Aorta (tissue), 5 donors: Measurements from ENCODE around the gene OTC. TPM values are rescaled to one million over a fixed set of nuclear protein-coding genes. Genes with fewer than 3 reads are reported as not detected.

Experiments used
- ATAC-seq: fragments of 200-7000 bp; cut with Tn5 transposase; one replicate; pipeline ENCODE4 v1.9.1; 2022; ENCODE audit warnings: moderate library complexity; ENCODE audit not compliant: low FRiP score
- DNase-seq, 2 donors: peaks; one replicate each; pipeline ENCODE4 v3.0.0-alpha.2; 2020
- H3K27ac ChIP-seq, 2 donors: one replicate each; pipeline ENCODE4 v1.5.1; 2013; ENCODE audit warnings: low read length in 2 of 2, mild to moderate bottlenecking in 2 of 2, moderate library complexity in 2 of 2, control low read depth in 1 of 2, inconsistent platforms in 1 of 2, low read depth in 1 of 2
- H3K27me3 ChIP-seq, 2 donors: one replicate each; pipeline ENCODE4 v1.6.1; 2013; ENCODE audit warnings: control low read depth in 1 of 2, low read length in 1 of 2, mild to moderate bottlenecking in 1 of 2, moderate library complexity in 1 of 2; ENCODE audit not compliant: insufficient read depth in 2 of 2, control insufficient read depth in 1 of 2
- H3K36me3 ChIP-seq, 2 donors: one replicate each; pipeline ENCODE4 v1.6.1; 2013; ENCODE audit warnings: control low read depth in 1 of 2, low read length in 1 of 2, mild to moderate bottlenecking in 1 of 2; ENCODE audit not compliant: insufficient read depth in 2 of 2, control insufficient read depth in 1 of 2
- H3K4me1 ChIP-seq, 2 donors: one replicate each; pipeline ENCODE4 v1.6.1; 2013; ENCODE audit warnings: low read length in 2 of 2, control low read depth in 1 of 2, mild to moderate bottlenecking in 1 of 2, moderate library complexity in 1 of 2; ENCODE audit not compliant: insufficient read depth in 2 of 2, control insufficient read depth in 1 of 2
- H3K4me3 ChIP-seq, 2 donors: one replicate each; pipeline ENCODE4 v1.5.1; 2013; ENCODE audit warnings: low read length in 2 of 2, control low read depth in 1 of 2, mild to moderate bottlenecking in 1 of 2
- H3K9me3 ChIP-seq: one replicate; pipeline ENCODE4 v1.6.1; 2013; ENCODE audit warnings: mild to moderate bottlenecking, low read length; ENCODE audit not compliant: control insufficient read depth
- WGBS, 2 donors: extraction: QIAGEN DNeasy Blood & Tissue Kit; methylation state at CpG; one replicate each; pipeline ENCODE4 v1.1.7; 2013; 5-methylcytosine and 5-hydroxymethylcytosine counted together
- intact Hi-C, 2 donors: fragments of 100-400 bp; cut with DNase I; formaldehyde crosslinking; loops; one replicate each; pipeline versions ENCODE4 v1.14.2 to v1.15.0; 2022
- polyA plus RNA-seq, 2 donors: library from polyadenylated mRNA; stranded (reverse); fragments of 200-250 nt; gene quantifications; one replicate each; pipeline ENCODE4 v1.2.3, GENCODE V29; 2013
- total RNA-seq, 2 donors: library from RNA; stranded (reverse); fragmentation: NEBNext Ultra II Directional; extraction: Animal tissue kit (Norgen Biotek cat#: 25700); gene quantifications; one replicate each; pipeline ENCODE4 v1.2.1, GENCODE V29; 2021
- donor health status: healthy with polysubstance abuse.
- donor health status: Bipolar disorder and iron deficiency.
- donor health status: DM: no; HTN: no; CAD: no.
- donor health status: DM: no; HTN: no; CAD: no.
- donor health status: DM: yes; HTN: yes; CAD: no.

Gene OTC
- total and polyA plus RNA-seq, 4 donors: 0.23 to 29.6 (median 2.4) TPM

DNA sequence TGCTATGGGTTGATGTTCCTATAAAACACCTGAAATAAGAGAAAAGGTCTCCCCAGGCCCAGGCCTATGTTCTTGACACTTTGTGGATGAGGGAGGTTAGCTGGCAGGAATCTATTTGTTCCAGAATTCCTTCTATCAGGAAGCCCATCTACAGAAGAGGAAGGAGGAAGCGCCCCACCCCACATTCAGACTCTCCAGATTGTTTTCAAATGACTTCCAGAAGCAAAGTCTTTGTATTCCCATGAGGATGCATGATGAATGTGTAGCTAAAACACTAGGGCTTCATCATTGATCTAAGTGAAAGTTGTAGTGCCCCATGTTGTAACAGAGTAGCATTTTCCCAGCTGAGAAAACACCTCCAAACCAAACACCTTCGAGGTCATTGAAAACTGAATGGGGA is 16.4 kb downstream of the OTC start:
- intact Hi-C loops: no loop called here
- ATAC-seq: no peak
- no peaks in the 10 kb centered on the region for H3K9me3 ChIP-seq
- no peaks in the 10 kb centered on the region for H3K4me1 ChIP-seq
- no peaks in the 10 kb centered on the region for H3K36me3 ChIP-seq
- H3K4me3 ChIP-seq: no peak overlapping the region
- no peak for DNase-seq
- no peaks in the 10 kb centered on the region for H3K27me3 ChIP-seq
- WGBS, 2 donors: 45 to 76% methylated on average over 2 of the region's 2 CpGs
- no peak overlapping the region for H3K27ac ChIP-seq

DNA sequence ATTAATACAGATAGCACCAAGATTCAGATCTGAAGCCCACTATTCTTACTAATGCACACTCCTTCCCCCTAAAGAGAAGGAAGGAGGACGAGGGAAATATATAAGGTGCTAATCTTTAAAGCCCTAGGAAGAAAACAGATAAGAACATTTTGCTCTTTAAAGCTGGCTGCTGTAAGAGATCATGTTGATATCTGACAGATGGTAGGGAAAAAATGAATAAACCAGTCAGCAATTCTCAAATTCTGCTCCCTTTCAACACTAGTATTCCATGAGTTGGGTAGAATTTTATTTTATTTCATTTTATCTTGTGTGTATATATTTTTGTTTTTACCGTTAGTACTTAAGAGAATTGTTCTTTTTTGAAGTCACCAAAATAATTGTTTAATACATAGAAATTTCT is 19.2 kb downstream of the OTC start:
- no peak for DNase-seq
- H3K9me3 ChIP-seq: no peaks in the 10 kb centered on the region
- no peak overlapping the region for H3K4me3 ChIP-seq
- no peaks in the 10 kb centered on the region for H3K27me3 ChIP-seq
- no peak overlapping the region for H3K27ac ChIP-seq
- WGBS, 2 donors: 61 to 73% methylated on average over 2 of the region's 2 CpGs
- H3K4me1 ChIP-seq: no peaks in the 10 kb centered on the region
- intact Hi-C loops: no loop called here
- ATAC-seq: no peak
- no peaks in the 10 kb centered on the region for H3K36me3 ChIP-seq

DNA sequence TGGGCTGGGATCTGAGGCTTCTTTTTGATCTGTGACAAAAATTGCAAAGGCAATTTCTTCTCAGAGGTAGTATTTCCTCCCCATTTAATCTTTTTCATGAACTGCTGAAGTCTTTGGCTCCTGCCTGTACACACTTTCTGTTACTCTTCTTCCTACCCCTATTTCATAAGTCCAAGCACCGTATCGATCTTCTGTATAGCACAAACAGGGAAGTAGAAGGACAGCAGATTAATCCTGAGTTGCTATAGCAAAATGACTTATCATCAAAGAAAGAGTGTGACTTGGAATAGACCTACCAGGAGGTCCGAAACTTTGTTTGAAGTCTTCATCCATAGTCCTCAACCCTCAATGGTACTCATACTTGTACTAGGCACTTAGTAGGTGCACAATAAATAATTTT is 22.0 kb downstream of the OTC start:
- Histone ChIP-seq H3K36me3 (no peaks in the 10 kb centered on the region), H3K9me3 (no peaks in the 10 kb centered on the region), H3K27me3 (no peaks in the 10 kb centered on the region), H3K27ac (no peak overlapping the region), H3K4me3 (no peak overlapping the region), H3K4me1 (no peaks in the 10 kb centered on the region)
- ATAC-seq: no peak
- WGBS, 2 donors: 85 to 90% methylated on average over 3 of the region's 3 CpGs
- DNase-seq: no peak
- intact Hi-C loops: no loop called here

DNA sequence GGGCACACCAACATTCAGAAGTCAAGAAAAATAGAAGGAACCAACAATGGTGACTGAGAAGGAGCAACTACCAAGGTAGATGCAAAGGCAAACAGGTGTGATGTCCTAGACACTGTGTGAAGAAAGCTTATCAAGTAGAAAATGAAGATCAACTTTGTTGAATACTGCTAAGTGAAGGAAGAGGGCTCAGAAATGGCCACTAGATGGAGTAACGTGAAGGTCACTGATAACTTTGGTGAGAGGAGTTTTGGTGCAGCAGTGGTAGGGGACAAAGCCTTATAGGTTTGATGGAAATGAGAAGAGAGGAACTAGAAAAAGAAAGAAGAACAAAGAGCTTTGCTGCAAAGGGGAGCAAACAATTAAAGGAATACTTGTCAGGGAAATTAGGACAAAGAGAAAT is 23.5 kb downstream of the OTC start:
- Histone ChIP-seq H3K27me3 (no peaks in the 10 kb centered on the region), H3K27ac (no peak overlapping the region), H3K4me3 (no peak overlapping the region), H3K4me1 (no peaks in the 10 kb centered on the region), H3K9me3 (no peaks in the 10 kb centered on the region), H3K36me3 (no peaks in the 10 kb centered on the region)
- no peak for DNase-seq
- intact Hi-C loops: no loop called here
- no peak for ATAC-seq
- WGBS, 2 donors: 29 to 34% methylated on average over 1 of the region's 1 CpG

DNA sequence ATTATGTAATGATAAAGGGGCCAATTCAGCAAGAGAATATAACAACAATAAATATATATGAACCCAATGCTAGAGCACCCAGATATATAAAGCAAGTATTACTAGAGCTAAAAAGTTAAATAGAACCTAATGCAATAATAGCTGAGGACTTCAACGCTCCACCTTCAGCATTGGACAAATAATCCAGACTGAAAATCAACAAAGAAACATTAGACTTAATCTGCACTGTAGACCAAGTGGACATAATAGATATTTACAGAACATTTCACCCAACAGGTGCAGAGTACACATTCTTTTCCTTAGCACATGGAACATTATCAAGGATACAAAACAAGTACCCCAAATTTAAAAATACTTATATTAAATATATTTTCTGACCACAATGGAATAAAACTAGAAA is 24.3 kb downstream of the OTC start:
- Histone ChIP-seq H3K4me1 (no peaks in the 10 kb centered on the region), H3K9me3 (no peaks in the 10 kb centered on the region), H3K27me3 (no peaks in the 10 kb centered on the region), H3K27ac (no peak overlapping the region), H3K36me3 (no peaks in the 10 kb centered on the region), H3K4me3 (no peak overlapping the region)
- DNase-seq: no peak
- intact Hi-C loops: no loop called here
- no peak for ATAC-seq
- WGBS, 2 donors: 69 to 92% methylated on average over 1 of the region's 1 CpG

DNA sequence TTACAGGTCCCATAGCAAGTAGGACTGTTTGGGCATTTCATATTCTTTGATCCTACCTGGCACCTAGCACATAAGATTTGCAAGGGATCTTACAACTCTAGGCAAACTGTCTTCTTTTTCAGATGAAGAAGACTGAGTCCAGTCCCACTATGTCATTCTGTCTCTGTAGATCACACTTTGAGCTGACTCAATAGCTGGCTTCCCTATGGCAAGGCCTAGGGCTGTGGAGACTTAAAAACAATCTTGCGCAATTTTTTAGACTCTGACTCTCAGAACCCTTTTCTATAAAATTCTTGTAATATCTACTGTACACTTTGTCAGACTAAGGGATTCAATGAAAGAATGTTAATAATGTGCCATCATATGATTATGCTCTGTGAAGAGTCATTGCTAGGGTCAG is 26.7 kb downstream of the OTC start:
- WGBS, 2 donors: 99 to 100% methylated on average over 1 of the region's 1 CpG
- H3K4me3 ChIP-seq: no peak overlapping the region
- no peaks in the 10 kb centered on the region for H3K27me3 ChIP-seq
- peaks cover 0 to 2% of the 10 kb centered on the region in 2 donors for H3K4me1 ChIP-seq
- intact Hi-C loops: no loop called here
- DNase-seq: no peak
- H3K9me3 ChIP-seq: no peaks in the 10 kb centered on the region
- no peaks in the 10 kb centered on the region for H3K36me3 ChIP-seq
- no peak overlapping the region for H3K27ac ChIP-seq
- ATAC-seq: no peak

DNA sequence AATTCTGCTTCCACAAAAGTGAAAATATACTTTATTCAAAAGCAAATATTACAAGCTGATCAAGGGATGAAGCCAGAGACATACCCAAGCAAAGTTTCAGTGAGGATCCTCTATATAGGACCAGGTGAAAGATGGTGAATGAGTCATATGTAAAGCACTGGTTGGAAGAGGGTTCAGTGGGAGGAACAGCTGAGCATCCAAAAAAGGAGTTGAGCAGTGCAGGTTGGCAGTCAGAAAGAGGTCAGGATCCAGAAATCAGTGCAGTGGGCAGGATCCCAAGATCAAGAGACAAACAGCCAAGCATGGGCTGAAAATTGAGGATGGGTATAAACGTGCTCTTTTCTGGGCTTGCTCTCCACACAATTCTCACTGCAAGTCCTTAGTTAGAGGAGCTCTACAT is 30.3 kb downstream of the OTC start:
- intact Hi-C loops: no loop called here
- Histone ChIP-seq H3K9me3 (no peaks in the 10 kb centered on the region), H3K4me1 (peaks cover 0 to 2% of the 10 kb centered on the region in 2 donors), H3K27ac (no peak overlapping the region), H3K36me3 (no peaks in the 10 kb centered on the region), H3K27me3 (no peaks in the 10 kb centered on the region), H3K4me3 (no peak overlapping the region)
- DNase-seq (no peak), ATAC-seq (no peak)
- WGBS, 2 donors: 9 to 10% methylated on average over 1 of the region's 1 CpG

DNA sequence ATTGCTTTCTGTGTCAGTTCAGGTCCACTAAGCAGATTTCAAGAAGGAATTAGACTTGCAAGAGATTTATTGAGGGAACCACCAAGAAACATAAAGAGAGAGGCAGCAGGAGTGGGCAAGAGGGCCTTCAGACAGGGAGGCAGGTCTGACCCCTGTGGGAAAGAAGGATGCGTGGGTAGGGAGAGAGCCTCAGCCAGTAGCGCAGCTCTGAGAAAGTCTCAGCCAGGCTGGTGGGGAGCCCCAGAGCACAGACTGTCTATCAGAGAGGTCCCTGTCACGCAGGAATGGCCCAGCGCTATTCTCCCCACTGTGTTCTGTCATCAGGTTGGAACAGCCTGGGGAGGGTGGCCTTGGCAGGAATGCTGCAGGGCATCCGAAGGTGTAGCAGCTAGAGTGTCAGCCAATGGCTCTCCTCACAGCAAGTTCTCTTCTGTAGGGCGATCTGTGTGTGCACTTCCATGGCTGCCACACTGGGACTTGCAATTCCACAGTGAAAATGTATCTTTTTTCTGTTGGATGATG is 48.0 kb downstream of the OTC start:
- Histone ChIP-seq H3K27ac (no peak overlapping the region), H3K36me3 (no peaks in the 10 kb centered on the region), H3K4me1 (no peaks in the 10 kb centered on the region), H3K9me3 (no peaks in the 10 kb centered on the region), H3K4me3 (no peak overlapping the region), H3K27me3 (no peaks in the 10 kb centered on the region)
- 54 to 88% methylated on average over 6 of the region's 6 CpGs for WGBS, 2 donors
- intact Hi-C loops: no loop called here
- DNase-seq: no peak
- ATAC-seq: no peak

DNA sequence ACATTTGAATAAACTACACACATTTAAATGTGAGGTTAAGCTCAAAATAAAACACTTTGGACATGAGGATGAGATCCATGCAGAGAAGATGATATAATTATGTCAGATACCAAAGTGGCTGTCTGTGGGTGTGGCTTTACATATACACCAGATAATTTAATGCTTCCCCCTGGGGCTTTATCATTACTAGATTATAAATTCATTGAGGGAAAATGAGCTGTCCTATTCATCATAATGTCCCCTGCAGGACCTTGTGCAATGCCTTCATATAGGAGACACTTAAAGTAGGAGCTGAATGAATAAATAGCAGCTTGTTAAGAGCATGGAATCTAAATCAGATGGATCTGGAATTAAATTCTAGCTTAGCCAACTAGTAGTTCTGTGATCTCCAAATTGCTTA is 49.7 kb downstream of the OTC start:
- no peaks in the 10 kb centered on the region for H3K36me3 ChIP-seq
- H3K27ac ChIP-seq: no peak overlapping the region
- no peaks in the 10 kb centered on the region for H3K27me3 ChIP-seq
- H3K4me3 ChIP-seq: no peak overlapping the region
- DNase-seq (no peak), ATAC-seq (no peak)
- intact Hi-C loops: no loop called here
- no peaks in the 10 kb centered on the region for H3K4me1 ChIP-seq
- no peaks in the 10 kb centered on the region for H3K9me3 ChIP-seq
